Transverse colon (tissue), 4 donors: ENCODE measurements around the gene ADPRS. TPM values are rescaled to one million over a fixed set of nuclear protein-coding genes. Genes with fewer than 3 reads are reported as not detected.

ENCODE experiments used
- DNase-seq: peaks from one replicate; pipeline ENCODE4 v3.0.0-alpha.2; 2019
- H3K27ac ChIP-seq, 4 donors: fragments of 200-600 bp; sonication (generic); 2 replicates each; pipeline ENCODE4 v1.5.1; 2016 to 2018; ENCODE audit warnings: inconsistent platforms in 4 of 4
- H3K27me3 ChIP-seq: fragments of 200-600 bp; sonication (generic); 2 replicates; pipeline ENCODE4 v1.5.1; 2017; ENCODE audit warnings: inconsistent platforms
- H3K36me3 ChIP-seq, 4 donors: fragments of 200-600 bp; sonication (generic); 2 replicates each; pipeline ENCODE4 v1.5.1; 2017 to 2019; ENCODE audit warnings: inconsistent platforms in 4 of 4
- H3K4me1 ChIP-seq, 4 donors: fragments of 200-600 bp; sonication (generic); 2 replicates each; pipeline ENCODE4 v1.5.1; 2017 to 2020; ENCODE audit warnings: inconsistent platforms in 4 of 4
- H3K4me3 ChIP-seq, 4 donors: fragments of 200-600 bp; sonication (generic); 1 replicate in 1 of 4; 2 replicates in 3 of 4; pipeline versions ENCODE4 v1.5.1 to v1.6.1; 2017 to 2019; ENCODE audit warnings: inconsistent platforms in 4 of 4
- H3K9me3 ChIP-seq, 2 donors: fragments of 200-600 bp; sonication (generic); 2 replicates each; pipeline ENCODE4 v1.5.1; 2017 to 2019; ENCODE audit warnings: inconsistent platforms in 2 of 2
- EP300 ChIP-seq: sonication (generic); formaldehyde crosslinking; IDR thresholded peaks from one replicate; pipeline ENCODE4 v1.6.1; 2017; ENCODE audit warnings: antibody characterized with exemption, low read depth
- POLR2A ChIP-seq: fragments of 450-650 bp; IDR thresholded peaks from one replicate; pipeline ENCODE4 v1.6.1; 2016; ENCODE audit warnings: antibody characterized with exemption, mild to moderate bottlenecking, moderate library complexity
- POLR2AphosphoS5 ChIP-seq, 3 donors: sonication (generic); formaldehyde crosslinking; IDR thresholded peaks; one replicate each; pipeline ENCODE4 v1.6.1; 2016; ENCODE audit warnings: antibody characterized with exemption in 3 of 3
- WGBS, 2 donors: methylation state at CpG; one replicate each; pipeline ENCODE4 v1.1.5; 2018; ENCODE audit warnings: low coverage in 1 of 2; 5-methylcytosine and 5-hydroxymethylcytosine counted together
- in situ Hi-C, 4 donors: fragments of 200-750 bp; cut with MboI; loops; one replicate each; pipeline versions ENCODE4 v1.15.0 to v1.15.1; 2017; ENCODE audit warnings: low sequenced_read_pairs in 3 of 4, low pct_ligation_motif_present in 1 of 4, low pct_unique_long_range_greater_than_20kb in 1 of 4
- intact Hi-C: fragments of 100-400 bp; cut with DNase I; formaldehyde crosslinking; loops from one replicate; pipeline ENCODE4 v1.15.1; 2023; ENCODE audit warnings: low total_unique reads
- total RNA-seq, 4 donors: library from RNA; depleted of rRNA; stranded (reverse); fragments of >200 nt; gene quantifications; one replicate each; pipeline ENCODE4 v1.1.0, GENCODE V29; 2016
- TF ChIP-seq, protein P1 (sequence below), 5 experiments: fragments of 200-600 bp in 3 of 5; fragments of 450-650 bp in 2 of 5; sonication (generic) in 3 of 5; IDR thresholded peaks; 1 replicate in 2 of 5; 2 replicates in 3 of 5; pipeline ENCODE4 v1.5.1; 2016 to 2017; ENCODE audit warnings: antibody characterized with exemption in 5 of 5, inconsistent platforms in 3 of 5, mild to moderate bottlenecking in 2 of 5, moderate library complexity in 1 of 5

The ADPRS gene
- total RNA-seq, 4 donors from 2014 or later: 18.3 to 41.8 (median 28.6) TPM

DNA sequence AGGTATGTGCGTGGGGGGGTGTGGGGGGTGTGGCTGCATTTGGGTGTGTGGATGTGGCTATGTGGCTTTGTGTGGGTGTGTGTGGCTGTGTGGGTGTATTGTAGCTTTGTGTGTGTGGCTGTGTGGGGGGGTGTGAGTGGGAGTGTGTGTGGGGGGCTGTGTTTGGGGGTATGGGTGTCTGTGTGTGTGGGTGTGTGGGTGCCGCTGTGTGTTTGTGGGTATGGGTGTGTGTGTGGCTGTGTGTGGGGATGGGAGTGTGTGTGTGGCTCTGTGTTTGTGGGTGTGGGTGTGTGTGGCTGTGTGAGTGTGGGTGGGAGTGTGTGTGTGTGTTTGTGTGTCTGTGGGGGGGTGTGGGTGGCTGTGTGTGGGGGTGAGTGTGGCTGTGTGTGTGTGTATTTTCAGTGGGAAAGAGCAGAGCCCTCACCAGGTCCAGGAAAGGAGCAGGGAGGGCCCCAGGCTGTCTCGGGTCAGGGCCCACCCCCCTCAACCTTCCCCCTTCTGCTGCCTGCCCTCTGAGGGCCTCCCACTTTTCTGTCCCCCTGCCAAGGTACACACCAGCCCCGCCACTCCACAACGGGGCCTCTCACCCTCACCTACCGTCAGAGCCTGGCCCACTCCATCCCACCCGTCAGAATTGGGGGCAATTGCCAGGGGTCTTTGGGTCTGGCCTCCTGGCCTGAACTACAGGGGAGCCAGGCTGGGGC is 38.3 kb downstream of the ADPRS start:
- peaks cover 20% of the 10 kb centered on the region for H3K27me3 ChIP-seq
- in situ Hi-C loops: no loop called here
- no peaks in the 10 kb centered on the region for H3K9me3 ChIP-seq
- no peak overlapping the region for H3K27ac ChIP-seq
- H3K4me1 ChIP-seq: peaks cover 0 to 9% (median 7%) of the 10 kb centered on the region in 4 donors
- WGBS, 2 donors: 63% methylated on average over 7 of the region's 7 CpGs; no CpG with 5 or more reads in 1 of the 2 donors
- no peak overlapping the region for H3K4me3 ChIP-seq
- intact Hi-C loops: no loop called here
- TF ChIP-seq, protein P1, sequence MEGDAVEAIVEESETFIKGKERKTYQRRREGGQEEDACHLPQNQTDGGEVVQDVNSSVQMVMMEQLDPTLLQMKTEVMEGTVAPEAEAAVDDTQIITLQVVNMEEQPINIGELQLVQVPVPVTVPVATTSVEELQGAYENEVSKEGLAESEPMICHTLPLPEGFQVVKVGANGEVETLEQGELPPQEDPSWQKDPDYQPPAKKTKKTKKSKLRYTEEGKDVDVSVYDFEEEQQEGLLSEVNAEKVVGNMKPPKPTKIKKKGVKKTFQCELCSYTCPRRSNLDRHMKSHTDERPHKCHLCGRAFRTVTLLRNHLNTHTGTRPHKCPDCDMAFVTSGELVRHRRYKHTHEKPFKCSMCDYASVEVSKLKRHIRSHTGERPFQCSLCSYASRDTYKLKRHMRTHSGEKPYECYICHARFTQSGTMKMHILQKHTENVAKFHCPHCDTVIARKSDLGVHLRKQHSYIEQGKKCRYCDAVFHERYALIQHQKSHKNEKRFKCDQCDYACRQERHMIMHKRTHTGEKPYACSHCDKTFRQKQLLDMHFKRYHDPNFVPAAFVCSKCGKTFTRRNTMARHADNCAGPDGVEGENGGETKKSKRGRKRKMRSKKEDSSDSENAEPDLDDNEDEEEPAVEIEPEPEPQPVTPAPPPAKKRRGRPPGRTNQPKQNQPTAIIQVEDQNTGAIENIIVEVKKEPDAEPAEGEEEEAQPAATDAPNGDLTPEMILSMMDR (IDR thresholded peaks at IDR 0.05): no peak
- DNase-seq: no peak
- no peaks in the 10 kb centered on the region for H3K36me3 ChIP-seq

DNA sequence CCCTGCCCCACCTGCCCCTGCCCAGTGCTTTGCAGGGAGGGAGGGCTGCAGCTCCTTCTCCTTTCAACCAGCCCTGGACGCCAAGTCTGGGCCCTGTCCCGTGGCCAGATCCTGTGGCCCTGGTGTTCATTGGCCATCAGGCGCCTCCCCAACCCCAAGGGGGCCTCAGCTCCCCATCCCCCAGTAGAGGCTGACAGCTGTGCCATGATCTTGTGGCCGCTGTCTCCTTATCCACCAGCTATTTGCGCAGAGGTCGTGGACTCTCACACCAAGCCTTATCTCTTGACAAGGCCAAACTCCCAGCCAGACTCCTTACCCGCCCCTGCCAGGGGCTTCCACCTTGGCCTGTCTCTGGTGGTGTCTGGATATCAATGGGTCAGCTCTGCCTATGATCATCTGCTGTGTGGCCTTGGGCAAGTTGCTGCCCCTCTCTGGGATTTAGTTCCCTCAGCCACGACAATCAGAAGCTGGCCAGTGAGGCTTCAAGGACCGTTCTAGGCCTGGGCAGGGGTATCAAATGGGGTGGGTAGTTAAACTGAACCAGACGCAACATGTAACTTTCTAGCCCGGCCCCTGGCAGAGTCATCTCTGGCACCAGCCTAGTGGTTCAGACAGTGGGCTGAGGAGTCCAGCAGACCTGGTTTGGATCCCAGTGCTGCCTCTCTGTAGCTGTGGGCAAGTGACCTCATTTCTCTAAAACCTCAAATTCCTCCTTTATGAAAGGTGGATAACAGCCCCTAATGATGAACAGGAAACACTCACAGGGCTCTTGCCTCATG is 39.6 kb downstream of the ADPRS start:
- no peak for DNase-seq
- in situ Hi-C loops: no loop called here
- TF ChIP-seq, protein P1 (IDR thresholded peaks at IDR 0.05): no peak
- no peak for TF ChIP-seq POLR2AphosphoS5 (IDR thresholded peaks at IDR 0.05)
- TF ChIP-seq EP300: no peak
- no peak for TF ChIP-seq POLR2A
- Histone ChIP-seq H3K4me3 (no peak overlapping the region), H3K9me3 (no peaks in the 10 kb centered on the region), H3K27me3 (peaks cover 20% of the 10 kb centered on the region), H3K36me3 (no peaks in the 10 kb centered on the region), H3K27ac (no peak overlapping the region), H3K4me1 (peaks cover 0 to 13% (median 10%) of the 10 kb centered on the region in 4 donors)
- 80 to 87% methylated on average over 2 to 11 of the region's 11 CpGs for WGBS, 2 donors
- intact Hi-C loops: no loop called here

DNA sequence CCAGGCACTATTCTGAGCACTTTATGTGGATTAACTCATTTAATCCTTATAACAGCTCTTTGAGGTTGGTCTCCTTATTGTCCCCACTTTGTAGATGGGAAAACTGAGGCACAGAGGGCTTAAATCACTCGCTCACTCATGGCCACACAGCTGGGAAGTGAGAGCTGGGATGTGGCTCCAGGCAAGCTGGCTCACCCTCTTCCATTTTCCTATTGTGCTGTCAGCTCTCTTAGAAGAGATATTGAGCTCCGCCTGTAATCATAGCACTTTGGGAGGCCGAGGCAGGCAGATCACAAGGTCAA is 40.2 kb downstream of the ADPRS start:
- Histone ChIP-seq H3K27ac (no peak overlapping the region), H3K9me3 (no peaks in the 10 kb centered on the region), H3K4me1 (peaks cover 0 to 19% (median 13%) of the 10 kb centered on the region in 4 donors), H3K27me3 (peaks cover 19% of the 10 kb centered on the region), H3K36me3 (no peaks in the 10 kb centered on the region), H3K4me3 (no peak overlapping the region)
- TF ChIP-seq POLR2AphosphoS5 (IDR thresholded peaks at IDR 0.05): no peak
- no peak for TF ChIP-seq POLR2A
- TF ChIP-seq, protein P1 (IDR thresholded peaks at IDR 0.05): no peak
- no peak for TF ChIP-seq EP300
- WGBS, 2 donors: 80 to 100% methylated on average over 1 to 3 of the region's 3 CpGs
- DNase-seq: no peak
- in situ Hi-C loops (no loop called here), intact Hi-C loops (no loop called here)

DNA sequence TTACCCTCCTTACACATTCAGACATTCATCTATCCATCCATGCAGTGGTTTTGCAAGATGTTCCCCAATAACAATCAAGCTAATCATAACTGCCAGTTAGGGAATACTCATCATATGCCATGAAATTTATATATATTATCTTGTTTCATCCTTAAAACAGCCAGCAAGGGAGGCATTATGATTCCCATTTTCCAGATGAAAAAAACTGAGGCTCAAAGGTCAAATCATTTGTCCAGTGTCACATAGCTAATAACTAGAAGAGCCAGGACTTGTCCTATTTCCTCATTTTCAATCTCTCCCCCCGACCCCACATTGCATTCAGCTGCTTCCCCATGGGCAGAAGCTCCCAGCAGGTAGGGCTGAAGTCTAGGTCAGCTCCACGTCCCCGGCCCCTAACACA is 43.3 kb downstream of the ADPRS start:
- DNase-seq: no peak
- H3K27me3 ChIP-seq: no peaks in the 10 kb centered on the region
- H3K4me1 ChIP-seq: peaks cover 0 to 33% (median 16%) of the 10 kb centered on the region in 4 donors
- H3K36me3 ChIP-seq: peaks cover 0 to 1% (median 0%) of the 10 kb centered on the region in 4 donors
- no peaks in the 10 kb centered on the region for H3K9me3 ChIP-seq
- in situ Hi-C loops: no loop called here
- H3K4me3 ChIP-seq: no peak overlapping the region
- no peak overlapping the region for H3K27ac ChIP-seq
- 50 to 75% methylated on average over 1 to 3 of the region's 3 CpGs for WGBS, 2 donors
- intact Hi-C loops: no loop called here
- TF ChIP-seq, protein P1 (IDR thresholded peaks at IDR 0.05): no peak
- TF ChIP-seq POLR2AphosphoS5 (IDR thresholded peaks at IDR 0.05) (no peak), POLR2A (no peak), EP300 (no peak)
